CD4-positive, alpha-beta T cell treated with Interleukin-4 for 1 hour (primary cell): Measurements from ENCODE around the gene ZNF605.
"Not testable (repeated sequence)": the region's sequence is repeated elsewhere in the genome, so short reads cannot be mapped to it uniquely, and the experiment has no call there.

ENCODE experiments used
- DNase-seq, 2 donors: peaks; one replicate each; pipeline ENCODE4 v3.0.0-alpha.2; 2020 to 2022

Gene ZNF605

DNA sequence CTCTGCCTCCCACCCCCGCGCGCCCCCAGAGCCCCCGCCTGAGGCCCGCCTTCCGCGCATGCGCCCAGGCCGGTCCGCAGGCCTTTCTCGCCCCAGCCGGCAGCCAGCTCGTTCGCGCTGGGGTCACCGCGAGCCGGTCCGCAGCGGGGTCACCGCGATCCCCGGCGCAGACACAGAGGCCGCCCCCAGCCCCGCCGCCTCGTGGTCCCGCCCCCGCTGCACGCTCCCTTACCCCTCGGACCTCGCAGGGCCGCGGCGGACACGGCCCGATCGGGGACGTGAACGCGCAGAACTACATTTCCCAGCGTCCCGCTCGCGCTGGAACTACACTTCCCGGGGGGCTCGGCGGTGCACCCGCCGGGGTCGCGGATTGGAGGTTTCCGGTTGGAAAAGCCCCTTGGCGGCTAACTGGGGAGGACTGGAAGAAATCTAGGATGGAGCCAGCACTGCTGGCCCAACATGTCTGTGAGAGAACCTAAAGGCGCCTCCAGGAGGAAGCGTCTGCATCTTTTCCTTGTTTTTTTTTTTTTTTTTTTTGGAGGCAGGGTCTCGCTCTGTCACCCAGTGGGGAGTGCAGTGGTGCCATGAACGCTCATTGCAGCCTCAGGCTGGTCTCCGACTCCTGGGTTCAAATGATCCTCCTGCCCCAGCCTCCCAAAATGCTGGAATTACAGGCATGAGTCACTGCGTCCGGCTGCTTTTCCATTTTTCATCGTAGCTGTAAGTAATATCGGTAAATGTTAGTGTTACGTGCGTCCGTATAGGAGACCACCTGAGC lies at the start of gene ZNF605:
Gene ZNF605, minus strand, starts transcription at position 296 of the 778 bp plus-strand sequence. CDS start 10,671 bp downstream, outside the sequence.
- peak; percentile 89 for DNase-seq

DNA sequence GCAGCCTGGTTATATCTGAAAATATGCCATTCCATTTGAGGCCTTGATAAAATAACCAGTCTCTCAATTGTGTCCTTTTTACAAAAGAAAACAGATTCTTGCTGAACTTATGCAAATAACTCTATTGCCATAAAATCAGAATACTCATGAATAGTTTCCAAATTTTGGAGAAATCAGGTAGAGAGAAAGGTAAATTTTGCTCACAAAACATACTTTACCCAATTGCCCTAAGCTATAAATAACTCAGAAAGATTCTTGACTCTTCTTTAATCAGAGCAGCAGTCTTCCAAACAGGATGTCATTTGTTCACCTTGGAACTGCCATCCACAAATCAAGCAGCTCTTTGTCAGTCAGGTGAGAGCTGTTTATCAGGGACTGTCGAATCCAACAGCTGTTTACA lies 42.6 kb upstream of the ZNF605 start:
- no peak for DNase-seq

DNA sequence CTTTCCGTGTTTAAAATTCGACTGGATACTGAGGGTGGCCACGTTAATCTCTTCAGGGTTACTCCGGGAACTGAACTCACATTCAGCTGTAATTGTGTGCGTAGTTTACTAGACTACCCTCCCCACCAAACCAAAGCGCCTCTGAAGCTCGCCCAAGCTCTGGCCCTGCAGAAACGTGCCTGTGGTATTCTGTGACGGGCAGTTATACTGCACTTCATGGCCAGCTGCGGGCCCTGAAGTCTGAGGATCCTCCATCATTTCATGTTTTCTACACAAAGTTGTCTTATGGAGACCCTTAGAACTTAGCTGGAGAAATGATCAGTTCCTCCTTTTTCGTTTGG lies 30.7 kb upstream of the ZNF605 start:
- no peak for DNase-seq

DNA sequence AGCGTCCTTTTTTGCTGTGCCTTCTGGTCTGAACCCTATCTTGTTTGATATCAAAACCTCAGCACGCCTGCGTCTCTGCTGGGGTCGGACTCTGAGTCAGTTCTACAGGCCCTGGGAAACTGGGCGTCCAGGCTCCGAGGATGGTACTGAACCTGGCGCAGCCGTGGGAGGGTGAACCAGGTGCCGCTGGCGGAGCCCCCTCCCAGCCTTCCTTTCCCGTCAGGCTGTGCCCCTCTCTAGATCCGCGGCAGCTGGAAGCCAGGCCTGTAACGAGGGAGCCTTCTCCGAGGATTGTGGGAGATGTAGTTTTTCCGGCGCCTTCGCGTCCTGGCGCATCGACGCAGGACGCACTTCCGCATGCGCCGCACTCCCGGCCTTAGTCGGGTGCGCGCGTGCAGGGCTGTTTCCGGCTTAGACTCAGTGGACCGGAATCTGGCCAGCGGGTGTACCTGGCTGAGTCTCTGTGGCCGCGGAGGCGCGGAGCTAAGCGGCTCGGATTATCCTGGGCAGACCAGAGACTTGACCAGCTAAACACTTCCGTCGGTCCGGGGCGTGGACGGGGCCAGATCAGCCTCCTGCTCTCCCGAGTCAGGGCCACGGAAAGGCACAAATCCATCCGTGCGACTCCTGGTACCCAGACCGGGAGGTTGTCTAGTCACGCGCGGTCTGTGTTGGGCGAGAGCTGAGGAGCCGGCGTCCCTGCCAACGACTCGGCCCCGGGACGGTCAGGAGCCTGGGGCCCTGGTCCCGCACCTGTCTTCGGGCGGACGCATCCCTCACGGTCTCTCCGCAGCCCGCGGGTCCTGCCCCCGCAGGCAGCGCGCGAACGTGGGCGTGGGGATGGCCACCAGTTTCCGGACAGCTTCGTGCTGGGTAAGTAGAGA lies 30.1 kb upstream of the ZNF605 start, which contains the start of gene ZNF26:
Gene ZNF26, plus strand, starts transcription at position 367 of the 884 bp plus-strand sequence. Its CDS starts 474 bp downstream, at position 841.
- DNase-seq = peak; percentile 91 to 92

DNA sequence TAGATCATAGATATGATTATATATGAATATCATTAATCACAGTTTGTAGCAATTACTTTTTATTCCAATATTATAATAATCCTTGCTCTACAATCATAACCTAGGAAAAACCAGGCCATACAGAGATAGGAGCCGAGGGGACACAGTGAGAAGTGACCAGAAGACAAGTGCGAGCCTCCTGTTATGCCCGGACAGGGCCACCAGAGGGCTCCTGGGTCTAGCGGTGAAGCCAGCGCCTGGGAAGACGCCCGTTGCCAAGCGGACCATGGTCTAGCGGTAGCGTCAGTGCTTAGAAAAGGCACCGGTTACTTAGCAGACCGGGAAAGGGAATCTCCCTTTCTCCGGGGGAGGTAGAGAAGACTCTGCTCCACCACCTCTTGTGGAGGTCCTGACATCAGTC lies 20.8 kb upstream of the ZNF605 start:
- DNase-seq = not testable (repeated sequence)

DNA sequence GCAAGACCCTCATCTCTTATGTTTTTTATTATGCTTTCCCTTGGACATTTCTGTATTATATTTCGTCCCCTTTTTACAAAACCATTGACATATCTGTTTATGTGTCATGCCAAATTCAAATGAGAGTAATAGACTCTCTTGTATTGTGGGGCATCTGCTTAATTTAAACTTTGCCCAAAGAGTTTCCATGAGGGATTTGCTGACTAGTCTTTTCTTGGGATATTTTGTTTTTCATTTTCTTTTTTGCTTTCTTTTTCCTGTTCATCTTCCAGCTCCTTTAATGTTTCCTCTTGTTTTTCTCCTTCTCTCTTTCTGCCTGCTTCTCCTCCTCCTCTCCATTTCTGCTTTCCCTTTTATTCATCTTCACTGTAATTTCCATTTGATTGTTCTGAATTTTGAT lies 16.3 kb upstream of the ZNF605 start:
- no peak for DNase-seq

DNA sequence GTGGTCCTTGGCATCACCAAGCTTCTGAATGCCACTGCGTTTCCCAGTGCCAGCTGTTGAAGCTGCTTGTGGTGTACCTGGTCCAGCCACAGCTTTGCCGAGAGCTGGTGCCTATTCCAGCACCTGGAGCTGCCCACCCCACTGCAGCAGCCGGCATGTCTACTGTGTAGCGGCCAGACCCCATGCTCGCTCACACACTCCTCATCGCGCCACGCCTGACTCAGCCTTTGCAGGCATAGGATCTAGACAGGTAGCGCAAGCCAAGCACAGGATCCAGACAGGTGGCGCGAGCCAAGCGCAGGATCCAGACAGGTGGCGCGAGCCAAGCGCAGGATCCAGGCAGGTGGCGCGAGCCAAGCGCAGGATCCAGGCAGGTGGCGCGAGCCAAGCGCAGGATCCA lies 11.6 kb upstream of the ZNF605 start:
- DNase-seq = no peak

DNA sequence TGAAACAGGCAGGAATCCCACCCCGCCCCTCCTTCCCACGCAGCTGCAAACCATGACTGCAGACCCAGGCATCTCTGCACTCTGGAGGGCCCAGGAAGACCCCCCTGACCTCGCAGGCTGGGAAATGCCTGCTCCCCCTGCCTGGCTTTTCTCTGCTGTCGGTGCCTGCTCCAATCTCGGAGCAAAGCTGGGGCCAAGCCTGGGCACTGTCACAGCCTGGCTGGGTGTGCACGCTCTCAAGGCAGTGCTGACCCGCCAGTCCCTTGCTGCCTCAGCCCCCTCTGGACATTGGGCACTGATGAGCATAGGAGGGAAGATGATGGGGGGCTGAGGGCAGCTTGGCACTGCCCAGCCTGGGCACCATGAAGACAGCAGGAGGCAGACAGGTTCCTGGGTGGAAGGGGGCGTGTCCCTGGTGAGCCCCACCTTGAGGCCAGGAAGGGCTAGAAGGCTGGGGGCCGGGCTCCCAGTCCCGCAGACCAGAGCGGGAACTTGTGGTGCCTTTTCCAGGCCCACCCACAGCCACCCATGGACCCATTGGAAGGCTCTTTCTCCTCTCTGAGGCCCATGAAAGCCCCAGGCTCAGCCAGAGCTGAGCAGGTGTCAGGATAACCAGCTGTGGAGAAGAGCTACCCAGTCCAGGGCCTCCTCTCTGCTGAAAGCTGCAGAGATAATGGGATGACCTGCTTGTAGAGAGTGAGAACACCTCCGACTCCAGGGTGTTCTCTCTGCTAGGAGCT lies 10.7 kb upstream of the ZNF605 start:
- no peak for DNase-seq

DNA sequence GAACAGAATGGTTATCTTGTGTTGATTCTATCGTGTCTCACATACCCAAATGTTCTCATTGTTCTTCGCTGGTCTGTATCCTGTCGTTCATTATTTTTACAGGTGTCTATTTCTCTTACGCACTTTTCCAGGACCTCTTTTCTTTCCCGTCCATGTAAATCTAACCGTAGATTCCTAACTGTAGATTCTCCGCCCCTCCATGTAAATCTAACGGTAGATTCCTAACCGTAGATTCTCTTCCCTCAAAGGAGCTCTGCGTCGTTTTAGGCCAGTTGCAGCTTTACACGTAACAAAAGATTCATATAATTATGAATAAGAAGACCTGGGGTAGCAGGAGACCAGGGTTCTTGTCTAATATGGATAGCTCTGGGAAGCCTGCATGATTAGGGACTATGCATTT lies 9.7 kb upstream of the ZNF605 start:
- no peak for DNase-seq

DNA sequence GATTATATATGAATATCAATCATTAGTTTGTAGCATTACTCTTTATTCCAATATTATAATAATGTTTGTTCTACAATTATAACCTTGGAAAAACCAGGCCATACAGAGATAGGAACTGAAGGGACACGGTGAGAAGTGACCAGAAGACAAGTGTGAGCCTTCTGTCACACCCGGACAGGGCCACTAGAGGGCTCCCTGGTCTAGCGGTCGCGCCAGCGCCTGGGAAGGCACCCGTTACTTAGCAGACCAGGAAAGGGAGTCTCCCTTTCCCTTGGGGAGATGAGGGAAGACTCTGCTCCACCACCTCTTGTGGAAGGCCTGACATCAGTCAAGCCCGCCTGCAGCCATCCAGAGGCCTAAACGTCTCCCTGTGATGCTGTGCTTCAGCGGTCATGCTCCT lies 7.8 kb upstream of the ZNF605 start:
- DNase-seq = not testable (repeated sequence)

DNA sequence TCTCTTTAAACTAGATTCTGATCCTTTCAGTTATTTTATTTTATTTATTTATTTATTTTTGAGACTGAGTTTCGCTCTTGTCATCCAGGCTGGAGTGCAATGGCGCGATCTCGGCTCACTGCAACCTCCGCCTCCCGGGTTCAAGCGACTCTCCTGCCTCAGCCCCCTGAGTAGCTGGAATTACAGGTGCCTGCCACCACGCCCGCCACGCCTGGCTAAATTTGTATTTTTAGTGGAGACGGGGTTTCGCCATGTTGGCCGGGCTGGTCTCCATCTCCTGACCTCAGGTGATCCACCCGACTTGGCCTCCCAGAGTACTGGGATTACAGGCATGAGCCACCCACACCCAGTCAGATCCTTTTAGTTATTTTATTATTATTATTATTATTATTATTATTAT lies 5.7 kb upstream of the ZNF605 start:
- not testable (repeated sequence) for DNase-seq

DNA sequence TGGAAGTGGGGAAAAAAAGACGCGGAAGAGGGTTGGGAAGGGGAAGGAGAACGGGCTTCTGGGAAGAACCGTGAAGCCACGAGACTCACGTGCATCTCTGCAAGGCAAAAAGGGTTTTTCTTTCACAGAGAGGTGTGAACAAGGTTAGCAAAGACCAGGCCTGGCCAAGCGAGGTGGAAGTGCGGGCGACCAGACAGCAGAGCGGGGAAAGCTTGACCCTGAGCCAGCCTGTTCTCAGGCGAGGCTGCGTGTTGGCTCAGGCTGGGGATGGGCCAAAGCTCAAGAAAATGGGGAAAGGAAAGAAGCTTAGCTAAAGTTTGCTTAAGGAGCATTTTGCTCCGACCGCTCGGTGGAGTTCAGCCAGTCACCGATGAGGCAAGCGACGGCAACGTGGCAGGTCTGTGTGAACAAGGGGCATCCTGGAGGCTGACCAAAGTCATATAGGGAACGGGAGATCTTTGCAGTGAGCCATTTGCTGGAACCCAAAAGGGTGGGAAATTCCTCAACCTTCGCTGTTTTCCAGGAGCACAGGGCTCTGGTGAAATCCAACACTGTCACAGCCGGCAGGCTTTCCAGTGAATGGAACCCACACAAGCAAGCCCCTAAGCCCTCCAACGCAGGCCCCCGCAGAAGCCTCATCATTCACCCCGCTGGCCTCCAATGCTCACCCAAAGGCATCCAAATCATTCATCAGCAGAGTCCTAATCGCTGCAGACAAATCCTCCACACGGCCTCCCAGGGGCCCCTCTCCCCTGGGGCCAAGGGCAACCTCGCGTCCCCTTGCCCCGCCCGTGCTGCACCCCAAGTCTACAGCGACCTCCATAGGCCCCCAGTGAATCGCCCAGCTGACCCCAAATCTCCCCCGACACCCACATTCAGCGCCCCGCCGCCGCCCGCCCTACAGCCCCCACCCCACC lies 754 bp downstream of the ZNF605 start:
- DNase-seq = no peak

DNA sequence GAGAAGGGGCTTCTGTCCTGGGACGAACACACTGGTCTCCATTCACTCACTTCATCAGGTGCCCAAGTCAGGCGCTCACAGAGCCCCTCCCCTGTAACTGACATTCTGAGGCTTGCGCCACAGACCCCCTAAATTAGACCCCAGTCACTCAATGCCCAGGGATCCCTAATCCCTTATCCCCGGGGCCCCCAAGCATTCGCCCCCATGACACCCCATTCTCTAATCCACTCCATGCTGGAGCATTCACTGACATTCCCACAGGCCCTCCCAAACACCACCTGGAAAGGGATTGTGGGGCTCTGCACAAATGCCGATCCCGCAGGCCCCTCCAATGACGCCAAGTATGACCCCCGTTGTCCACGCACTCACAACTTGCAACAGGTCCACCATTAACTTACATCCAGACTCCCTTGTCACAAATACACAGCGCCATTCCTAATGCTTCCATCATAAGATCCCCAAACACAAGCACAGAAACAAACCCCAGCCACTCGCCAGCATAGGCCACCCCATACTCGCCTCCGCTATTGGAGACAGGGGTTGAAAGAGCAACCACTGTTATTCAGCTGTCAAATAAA lies 1.5 kb downstream of the ZNF605 start:
- no peak for DNase-seq

DNA sequence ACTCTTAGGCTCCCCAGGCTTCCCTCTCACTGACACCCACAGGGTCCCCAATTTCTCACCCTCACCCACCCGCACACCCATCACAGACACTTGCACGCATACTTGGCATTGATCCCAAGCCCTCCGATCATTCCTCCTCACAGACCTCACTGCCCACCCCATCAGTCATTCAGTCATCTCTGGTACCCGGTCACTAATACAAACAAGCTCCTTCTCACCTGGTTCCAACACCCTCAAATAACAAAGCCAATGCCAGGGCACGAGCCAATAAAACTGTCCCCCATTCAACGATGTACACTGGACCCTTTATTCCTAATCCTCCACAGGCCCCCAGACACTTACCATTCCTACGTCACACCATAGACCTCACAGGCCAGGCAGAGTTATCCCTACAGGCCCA lies 2.3 kb downstream of the ZNF605 start:
- no peak for DNase-seq

DNA sequence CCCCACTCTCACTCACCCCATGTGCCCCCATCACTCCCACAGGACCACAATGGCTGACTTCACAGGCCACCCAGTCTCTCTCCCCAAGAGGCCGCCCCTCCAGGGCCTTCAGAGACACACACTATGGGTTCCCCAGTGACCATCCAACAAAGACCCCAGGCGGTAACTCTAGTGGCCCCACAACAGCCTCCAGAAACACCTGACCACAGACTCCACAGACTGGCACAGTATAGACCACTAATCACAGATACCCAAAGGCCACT lies 3.0 kb downstream of the ZNF605 start:
- DNase-seq = no peak

DNA sequence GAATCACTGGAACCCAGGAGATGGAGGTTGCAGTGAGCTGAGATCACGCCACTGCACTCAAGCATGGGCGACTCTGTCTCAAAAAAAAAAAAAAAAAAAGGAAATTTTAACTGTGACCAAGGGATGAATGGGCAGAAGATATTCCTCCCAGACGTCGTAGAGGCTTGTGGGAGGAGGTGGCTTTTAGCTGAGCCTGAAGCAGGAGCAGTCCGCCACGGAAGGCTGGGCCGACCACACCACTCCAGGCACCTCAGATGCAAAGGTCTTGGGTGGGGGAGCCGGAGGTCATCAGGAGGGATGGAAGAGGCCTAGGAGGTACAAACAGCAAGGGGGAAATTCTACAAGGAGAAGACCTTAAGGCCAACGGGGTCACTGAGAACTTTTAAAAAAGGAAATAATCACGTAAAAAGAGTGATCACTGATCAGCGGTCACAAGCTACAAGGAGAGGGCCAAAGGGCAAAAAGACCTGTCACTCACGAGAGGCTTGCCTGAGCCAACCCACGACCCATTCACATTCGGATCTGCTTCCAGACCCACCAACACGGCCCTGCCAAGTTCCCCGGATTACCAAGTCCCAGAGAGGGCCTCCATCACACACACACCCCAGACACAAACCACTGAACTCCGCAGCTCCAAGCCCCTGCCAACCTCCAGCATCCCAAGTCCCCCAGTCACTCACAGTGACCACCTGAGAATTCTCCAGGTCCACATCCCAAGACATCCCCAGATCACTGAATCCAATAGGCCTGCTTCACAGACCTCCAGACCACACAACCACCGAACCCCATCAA lies 3.5 kb downstream of the ZNF605 start:
- DNase-seq = no peak

DNA sequence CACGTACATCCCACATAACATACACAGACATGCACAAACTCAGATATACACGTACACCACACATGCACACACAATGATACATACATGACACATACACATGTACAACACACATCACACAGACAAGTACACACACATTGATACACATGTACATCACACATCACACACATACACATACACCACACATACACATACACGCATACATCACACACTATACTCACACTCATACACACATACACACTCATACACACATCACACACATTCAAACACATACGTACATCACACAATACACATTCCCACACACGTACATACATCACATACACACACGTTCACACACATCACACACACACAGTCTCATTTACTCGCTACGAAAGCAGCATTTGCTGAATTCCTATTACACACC lies 4.5 kb downstream of the ZNF605 start:
- no peak for DNase-seq

DNA sequence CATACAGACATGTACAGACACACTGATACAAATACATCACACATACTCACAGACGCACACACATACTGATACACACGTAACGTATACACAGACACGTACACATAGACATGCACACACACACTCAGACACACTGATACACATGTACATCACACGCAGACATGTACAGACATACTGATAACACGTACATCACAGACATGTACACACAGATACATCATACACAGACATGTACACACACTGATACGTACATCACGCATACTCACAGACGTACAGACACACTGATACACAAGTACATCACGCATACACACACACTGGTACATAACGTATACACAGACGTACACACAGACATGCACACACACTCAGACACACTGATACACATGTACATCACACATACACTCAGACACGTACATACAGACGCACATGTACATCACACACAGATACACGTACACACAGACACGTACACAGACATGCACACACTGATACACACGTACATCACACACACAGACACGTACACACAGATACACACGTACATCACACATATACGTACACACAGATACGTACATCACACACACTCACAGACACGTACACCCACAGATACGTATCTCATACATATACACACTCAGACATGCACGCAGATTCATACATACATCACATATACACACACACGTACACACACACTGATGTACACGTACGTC lies 5.1 kb downstream of the ZNF605 start:
- no peak for DNase-seq

DNA sequence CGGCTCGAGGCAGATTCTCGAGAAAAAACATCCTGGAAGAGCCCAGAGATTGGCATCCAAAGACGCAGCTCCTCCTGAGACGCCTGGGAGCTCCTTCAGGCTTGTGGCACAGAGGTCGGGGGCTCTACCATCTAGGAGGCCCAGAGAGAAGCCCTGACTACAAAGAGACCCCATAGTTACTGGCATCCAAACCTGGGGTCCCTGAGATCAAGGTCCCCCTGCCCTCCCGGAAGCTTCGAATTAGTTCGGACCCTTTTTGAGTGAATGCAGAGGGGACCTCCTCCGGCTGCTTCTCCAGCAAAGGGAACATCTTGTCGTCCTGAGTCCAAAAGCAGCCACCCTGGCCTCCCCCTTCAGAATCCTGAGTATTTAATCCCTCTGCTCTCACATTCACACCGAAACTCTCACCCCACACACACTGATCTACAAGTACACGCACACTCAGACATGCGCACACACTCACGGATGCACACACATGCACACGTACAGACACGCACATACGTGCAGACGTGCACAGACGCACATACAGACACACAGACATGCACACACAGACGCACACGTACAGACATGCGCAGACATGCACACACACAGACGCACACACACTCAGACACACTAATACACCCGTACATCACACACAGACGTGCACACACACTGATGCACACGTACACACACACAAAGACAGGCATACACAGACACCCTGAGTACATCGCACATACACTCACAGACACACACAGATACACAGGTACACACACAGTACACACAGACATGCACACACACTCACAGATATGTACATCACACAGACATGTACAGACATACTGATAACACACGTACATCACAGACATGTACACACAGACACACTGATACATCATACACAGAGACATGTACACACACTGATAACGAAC lies 5.9 kb downstream of the ZNF605 start:
- no peak for DNase-seq
